HEK293 (cell line): Measurements from ENCODE around the gene RTL1.

Source experiments
- CTCF ChIP-seq: fragments of 450-650 bp; formaldehyde crosslinking; IDR thresholded peaks from 2 replicates; pipeline ENCODE4 v1.5.1; 2016; ENCODE audit warnings: missing biosample characterization, missing genetic modification characterization
- MYNN ChIP-seq: fragments of 450-650 bp; formaldehyde crosslinking; IDR thresholded peaks from 2 replicates; pipeline ENCODE4 v1.5.1; 2016; ENCODE audit warnings: missing biosample characterization, missing genetic modification characterization, borderline replicate concordance
- ZNF629 ChIP-seq: fragments of 450-650 bp; formaldehyde crosslinking; IDR thresholded peaks from 2 replicates; pipeline ENCODE4 v1.5.1; 2017; ENCODE audit warnings: missing biosample characterization, missing genetic modification characterization
- ZNF670 ChIP-seq: fragments of 450-650 bp; formaldehyde crosslinking; IDR thresholded peaks from 2 replicates; pipeline ENCODE4 v1.5.1; 2016; ENCODE audit warnings: missing biosample characterization, missing genetic modification characterization, low read depth
- ZSCAN18 ChIP-seq: fragments of 450-650 bp; formaldehyde crosslinking; IDR thresholded peaks from 2 replicates; pipeline ENCODE4 v1.5.1; 2016; ENCODE audit warnings: missing biosample characterization, missing genetic modification characterization

- no peak for TF ChIP-seq CTCF (tag by site-specific recombination)
- no peak for TF ChIP-seq ZSCAN18
- TF ChIP-seq ZNF670 (tag by site-specific recombination), result no peak
- TF ChIP-seq MYNN, result no peak
- no peak for TF ChIP-seq ZNF629 (tag by site-specific recombination)
These were observed 30.4 kb downstream of the RTL1 start for GRCh38 chr14:100873096-100873482.
